ENCODE measurements around the gene ARHGEF11.

Gene ARHGEF11

DNA sequence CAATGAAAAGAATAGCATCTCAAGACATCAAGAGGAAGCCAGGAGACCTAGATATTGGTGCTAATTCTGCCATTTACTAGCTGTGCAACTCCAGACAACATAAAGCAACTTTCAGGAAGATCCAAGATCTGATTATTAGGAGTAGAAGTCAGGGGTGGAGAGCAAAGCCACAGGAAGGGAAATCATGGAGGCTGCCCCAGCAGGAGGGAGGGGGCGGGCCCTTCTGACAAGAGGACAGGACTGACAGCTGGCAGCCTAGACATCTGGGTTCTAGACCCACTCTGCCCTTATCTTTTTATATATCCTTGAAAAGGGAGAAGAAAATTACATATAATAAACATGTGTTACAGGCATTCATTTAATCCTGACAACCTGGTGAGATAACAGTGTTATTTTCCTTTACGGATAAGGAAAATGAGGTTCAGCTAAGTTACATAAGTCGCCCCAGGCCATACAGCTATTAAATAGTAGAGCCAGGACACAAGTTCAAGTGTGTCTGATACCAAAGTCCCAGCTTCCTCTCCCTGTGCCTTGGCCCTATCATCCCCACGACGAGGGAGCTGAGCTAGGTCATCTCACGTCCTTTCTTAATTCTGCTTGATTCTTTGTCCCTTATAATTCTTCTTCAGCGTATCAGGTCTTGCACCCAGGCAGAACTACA, 46.6 kb downstream of the ARHGEF11 start:
- no peak for FAIRE-seq

DNA sequence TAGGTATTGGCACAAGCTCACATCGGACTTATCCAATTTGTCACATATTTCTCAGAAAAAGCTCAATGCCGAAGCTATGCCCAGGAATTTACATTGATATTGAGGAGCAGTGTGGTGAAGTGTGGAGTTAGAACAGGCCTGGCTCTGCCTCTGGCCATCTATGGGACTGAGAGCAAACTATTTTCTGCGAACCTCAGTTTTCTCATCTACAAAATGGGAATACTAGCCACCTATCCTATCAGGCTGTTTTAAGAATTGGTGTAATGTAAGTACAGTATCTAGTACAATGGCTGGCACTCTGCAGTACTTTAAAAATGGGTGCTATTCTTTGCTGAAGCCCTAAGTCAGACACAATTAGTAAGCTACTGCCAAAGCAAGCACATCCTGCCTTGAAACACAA, 47.2 kb downstream of the ARHGEF11 start:
- FAIRE-seq: no peak

DNA sequence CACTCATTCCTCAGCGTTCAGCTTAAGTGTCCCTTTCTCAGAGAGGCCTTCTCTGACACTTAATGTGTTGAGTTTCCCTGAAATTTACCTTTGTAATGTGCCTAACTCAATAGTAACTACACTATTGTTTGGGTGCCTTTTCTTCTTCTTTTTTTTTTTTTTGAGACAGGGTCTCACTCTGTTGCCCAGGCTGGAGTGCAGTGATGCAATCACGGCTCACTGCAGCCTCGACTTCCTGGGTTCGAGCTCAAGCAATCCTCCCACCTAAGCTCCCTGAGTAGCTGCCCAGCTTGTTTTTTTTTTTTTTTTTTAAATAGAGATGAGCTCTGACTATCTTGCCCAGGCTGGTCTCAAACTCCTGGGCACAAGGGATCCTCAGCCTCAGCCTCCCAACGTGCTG, 50.1 kb downstream of the ARHGEF11 start:
- no peak for FAIRE-seq

DNA sequence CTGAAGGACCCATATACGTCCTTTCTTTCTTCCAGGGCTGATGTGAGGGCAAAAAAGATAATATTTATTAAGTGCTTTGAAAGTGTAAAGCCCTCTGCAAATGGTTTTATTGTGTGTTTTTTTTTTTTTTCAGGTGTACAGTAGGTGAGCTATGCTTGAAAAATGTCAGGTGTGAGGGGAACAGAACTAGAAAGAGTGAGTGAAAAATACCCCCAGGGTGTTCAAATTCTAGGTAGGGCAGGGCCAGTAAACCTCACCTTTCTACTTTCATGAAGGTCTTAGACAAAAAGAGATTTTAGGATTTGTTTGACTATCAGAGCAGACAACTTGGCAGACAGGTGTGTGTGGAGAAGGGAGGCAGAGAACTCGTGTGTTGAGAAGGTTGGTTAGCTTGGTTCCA, 51.3 kb downstream of the ARHGEF11 start:
- FAIRE-seq: no peak

DNA sequence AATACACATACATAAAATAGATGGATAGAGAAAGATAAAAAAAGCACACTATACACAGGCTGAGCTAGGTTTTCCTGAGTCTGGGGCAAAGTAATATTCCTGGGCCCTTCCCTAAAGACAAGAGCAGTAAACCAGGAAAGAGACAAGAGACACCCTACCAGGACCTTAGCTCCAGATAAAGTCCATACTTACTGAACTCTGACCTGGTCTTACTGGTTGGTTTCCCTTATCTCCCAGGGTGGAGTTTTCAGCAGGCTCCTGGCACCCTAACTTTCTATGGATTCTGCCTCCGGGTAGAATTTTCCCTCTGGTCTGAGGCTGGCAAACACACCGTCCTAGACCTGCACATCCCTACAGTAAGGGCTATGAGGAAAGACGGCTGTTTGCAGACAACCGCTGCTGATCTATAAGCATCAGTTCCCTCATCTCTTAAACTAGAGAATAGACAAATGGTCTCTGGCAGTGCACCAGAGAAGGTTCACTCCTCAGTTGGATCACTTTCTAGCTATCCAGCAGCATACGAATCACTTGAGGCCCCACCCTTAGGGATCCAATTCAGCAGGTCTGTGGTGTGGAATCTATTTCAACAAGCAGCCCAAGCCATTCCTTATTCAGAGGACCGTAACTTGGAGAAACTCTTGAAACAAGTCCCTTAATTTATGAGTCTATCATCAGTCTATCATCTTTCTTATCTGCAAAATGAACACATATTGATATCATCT, 52.0 kb downstream of the ARHGEF11 start:
- no peak for FAIRE-seq

DNA sequence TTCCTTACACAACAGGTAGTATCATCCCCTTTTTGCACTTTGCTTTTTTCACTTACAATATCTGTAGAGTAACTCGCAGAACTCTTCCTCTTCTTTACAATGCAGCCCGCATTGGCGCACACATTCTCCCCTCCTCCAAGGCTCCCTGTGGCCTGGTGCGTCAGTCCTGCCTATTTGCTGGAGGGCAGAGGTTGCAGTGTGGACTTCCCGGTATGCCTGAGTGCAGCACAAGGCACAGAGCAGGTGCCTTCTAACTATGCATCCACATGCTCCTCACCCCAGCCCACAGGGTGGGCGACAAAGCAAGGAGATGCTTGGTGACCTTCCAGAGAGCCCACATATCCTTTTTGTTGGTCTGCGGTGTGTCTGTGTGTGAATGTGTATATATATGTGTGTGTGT, 53.3 kb downstream of the ARHGEF11 start:
- FAIRE-seq: no peak

DNA sequence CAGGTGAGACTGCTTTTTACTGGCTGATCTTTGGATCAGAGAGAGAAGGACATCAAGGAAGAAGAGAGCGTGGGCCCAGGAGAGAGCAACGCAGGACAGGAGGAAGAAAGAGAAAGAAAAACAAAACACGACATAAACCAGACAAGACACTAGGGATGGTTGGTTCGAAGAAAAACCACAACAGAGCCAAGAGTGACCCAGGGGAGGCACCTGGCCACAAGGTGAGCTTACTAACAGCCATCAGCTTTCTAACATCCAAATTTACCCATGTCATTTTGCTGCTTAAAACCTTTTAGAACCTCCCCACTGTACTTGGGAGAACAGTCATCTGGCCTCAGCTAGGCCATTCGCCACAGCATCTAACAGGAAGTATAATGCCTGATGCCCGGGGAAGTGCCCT, 57.8 kb downstream of the ARHGEF11 start:
- FAIRE-seq: no peak

DNA sequence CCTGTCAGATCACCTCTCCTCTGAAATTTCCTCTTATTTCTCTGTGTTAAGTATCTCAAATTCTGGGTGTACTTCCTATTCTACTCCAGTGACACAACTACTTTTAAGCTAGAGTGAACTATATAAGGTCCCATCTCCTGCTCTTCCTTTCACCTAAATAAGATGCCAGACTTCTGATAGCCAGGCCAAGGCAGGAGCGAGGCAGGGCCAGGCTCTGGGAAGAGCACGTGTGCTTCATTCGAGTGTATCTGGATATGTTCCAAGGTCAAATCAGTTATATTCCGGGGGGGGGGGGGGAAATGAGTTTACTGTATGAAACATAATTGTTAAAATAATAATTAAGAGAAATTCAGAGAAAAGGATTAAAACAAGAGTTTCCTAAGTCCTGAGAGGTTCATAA, 65.0 kb downstream of the ARHGEF11 start:
- no peak for FAIRE-seq

DNA sequence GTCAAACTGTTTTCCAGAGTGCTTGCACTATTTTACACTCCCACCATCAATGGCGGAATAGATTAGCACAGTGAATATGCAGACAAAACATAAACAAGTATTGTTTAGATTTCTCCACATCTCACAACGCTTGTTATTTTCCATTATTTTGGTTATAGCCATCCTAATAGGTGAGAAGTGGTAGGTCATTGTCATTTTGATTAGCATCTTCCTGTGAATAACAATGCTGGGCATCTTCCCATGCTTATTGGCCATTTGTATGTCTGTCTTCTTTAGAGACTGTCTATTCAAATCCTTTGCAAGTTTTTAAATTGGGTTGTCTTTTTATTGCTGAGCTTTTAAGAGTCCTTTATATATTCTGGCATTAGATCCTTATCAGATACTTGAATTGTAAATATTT, 70.5 kb downstream of the ARHGEF11 start:
- FAIRE-seq: no peak

DNA sequence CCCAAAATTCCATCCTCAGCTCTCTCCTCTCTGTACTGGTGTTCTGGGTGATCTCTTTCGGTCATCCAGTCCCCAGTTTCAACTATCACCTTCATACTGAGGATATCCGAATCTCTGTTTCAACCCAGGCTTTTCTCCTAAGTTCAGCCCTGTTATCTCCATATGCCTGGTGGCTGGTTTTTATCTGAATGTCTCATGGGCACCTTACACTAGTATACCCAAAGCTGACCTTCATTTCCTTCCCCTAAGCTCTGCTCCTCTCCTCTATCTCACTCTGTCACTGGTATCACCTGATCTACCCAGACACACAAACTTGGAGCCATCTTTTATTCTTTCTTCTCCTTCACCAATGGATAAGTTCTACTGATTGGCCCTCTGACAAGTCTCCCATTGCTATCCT, 72.1 kb downstream of the ARHGEF11 start:
- no peak for FAIRE-seq

DNA sequence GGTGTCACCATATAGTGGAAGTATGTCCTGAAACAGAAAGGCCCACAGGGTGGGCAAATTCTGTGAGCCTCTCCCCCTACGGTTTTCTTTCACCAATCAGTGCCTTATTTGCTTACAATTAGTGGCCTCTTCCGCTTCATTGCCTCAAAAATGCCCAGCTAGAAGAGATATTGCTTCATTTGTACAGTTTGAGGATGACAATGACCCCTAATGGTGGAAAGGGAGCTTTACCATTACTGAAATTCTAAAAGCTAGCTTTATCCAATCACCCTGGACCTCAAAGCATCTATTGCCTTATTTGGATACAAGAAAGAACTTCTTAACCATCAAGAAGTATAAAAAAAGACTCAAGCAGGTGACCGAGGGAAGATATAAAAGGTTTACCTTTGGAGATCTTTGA, 75.5 kb downstream of the ARHGEF11 start:
- FAIRE-seq: no peak

DNA sequence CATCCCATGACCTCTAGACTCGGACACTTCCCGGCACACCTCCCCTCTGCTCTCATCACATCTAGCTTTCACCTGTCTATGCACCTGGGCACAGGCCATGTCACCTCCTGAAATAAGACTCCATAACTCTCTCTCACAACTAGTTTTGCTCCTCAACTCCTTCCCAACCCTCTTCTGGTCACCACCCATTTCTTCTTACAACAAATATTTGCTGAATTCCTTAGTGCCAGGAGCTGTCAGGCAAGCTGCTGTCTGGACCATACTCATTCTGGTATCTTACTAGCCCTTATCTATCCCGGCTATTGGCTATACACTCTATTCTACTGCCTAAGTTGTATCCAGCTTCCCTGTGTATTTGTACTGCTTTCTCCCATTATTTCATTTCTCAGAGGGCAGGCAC, 76.0 kb downstream of the ARHGEF11 start:
- FAIRE-seq: no peak

DNA sequence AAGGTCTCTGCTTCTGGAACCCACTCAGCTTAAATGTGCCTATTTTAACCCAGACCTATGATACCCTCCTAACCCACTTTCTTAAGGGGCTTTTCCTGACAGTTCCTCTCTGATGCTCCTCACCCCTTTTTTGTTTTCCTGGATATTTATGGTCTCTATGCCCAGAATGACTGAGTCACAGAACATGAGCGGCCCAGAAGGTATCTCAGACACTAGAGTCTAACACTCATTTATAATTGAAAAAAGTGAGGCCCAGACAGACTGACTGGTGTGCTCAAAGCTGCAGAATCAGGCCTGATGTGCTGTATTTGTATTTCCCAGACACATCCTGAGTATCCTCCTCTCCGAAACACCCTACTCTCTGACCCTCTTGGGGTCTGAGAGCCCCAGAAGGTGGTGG, 81.1 kb downstream of the ARHGEF11 start:
- no peak for FAIRE-seq

DNA sequence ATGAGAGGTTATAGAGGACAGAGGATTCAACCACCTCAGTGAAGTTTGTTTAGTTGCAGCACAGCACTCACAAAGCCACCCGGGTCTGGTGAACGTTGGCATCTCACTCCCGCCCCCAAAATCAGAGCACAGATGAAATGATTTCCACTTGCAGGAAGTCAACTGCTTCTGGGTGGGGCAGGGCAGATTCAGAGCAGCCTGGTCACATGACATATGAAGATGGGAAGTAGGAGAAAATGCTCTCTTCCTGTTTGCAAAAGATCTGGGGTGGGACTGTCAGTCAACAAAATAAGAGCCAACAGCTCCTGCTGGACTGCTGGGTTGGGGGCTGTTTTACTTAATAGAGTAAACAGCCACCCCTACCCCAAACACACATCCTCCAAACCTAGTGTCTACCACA, 81.9 kb downstream of the ARHGEF11 start:
- no peak for FAIRE-seq

DNA sequence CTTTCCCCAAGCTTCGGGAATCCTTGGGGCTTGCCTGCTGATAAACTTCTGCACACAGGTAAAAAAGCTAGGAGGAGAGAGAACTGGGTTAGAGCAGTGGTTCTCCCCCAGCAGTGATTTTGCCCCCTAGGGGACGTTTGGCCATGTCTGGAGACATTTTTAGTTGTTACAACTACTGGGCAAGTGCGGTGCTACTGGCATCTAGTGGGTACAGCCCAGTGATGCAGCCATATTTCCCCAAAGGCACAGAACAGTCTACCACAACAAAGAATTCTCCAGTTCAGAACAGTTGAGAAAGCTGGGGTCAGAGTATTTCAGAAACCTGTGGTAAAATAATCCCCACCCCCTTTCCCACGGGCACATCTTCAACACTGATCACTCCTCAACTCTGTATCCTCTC, 83.8 kb downstream of the ARHGEF11 start:
- FAIRE-seq: no peak

DNA sequence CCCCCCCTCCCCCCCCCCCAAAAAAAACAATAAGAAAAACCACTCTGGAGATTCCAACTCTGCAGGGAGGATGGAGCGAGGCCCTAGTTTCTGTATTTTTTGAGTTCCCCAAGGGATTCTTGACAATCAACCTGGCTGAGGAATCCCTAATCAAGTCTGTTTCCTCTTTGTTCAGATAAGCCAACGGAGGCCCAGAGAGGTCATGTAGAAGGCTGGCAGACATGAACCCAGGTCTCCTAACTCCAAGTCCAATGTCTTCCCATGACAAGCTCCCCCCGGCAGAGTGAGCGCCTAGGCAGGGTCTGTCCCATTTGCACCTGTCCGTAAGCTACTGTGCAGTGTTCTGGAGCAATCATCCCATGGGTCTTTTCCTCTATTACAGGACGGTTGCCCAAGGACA, 85.6 kb downstream of the ARHGEF11 start:
- no peak for FAIRE-seq

DNA sequence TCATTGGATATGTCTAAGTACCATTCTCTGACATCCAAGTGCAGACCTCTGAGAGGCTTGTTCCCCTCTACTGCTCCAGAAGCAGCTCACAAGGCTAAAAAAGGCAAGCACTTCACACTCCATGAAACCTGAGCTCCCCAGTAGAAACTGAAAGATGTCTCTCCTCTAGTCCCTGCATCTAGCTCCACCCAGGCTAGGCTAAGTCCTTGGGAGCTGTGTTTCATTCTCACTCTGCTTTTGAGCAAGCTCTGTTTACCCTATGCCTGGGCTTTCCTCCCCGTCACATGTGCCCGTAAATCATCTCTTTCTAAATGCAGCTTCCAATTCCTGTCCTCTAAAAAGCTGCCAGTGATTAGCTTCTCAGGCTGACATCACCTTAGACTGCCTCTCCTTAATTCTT, 86.1 kb downstream of the ARHGEF11 start:
- FAIRE-seq: no peak

DNA sequence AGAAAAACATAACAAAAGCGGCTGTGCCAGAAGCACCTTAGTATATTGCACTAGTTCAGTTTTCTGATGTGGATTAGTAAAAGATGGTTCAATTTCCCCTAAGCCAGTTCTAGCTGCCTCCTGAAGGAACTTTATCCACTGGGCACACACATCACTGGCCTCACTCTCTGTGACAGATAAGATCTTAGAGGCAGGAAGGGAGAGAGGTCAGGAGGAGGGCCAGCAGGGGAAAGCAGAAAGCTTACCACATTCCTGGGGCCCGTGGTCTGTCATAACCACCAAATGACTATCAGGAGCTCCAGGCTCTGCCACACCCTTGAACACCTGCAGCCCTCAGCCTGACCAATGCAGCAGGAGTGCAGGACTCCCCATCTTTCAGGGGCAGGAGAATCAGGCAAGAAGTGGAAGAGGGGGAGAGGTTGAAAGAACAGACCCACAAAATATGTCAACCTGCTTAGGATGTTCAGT, 87.3 kb downstream of the ARHGEF11 start:
- no peak for FAIRE-seq

DNA sequence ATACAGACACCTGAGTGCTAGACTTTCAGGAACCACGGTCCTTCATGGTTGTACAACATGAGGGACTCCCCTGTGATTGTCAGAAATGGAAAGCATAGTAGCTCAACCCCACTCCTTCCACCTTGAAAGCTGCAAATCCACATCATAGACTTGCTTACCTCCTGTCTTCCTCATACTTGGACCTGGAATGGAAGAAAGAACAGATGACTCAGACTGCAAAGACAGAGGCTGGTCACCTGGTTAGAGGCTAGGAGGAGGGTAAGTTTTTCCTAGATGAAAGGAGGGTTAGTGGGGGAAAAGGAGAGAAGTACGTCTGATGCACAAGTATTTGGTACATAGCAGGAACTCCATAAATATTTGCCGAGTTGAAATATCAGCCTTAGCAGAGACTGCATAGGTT, 87.9 kb downstream of the ARHGEF11 start:
- no peak for FAIRE-seq

DNA sequence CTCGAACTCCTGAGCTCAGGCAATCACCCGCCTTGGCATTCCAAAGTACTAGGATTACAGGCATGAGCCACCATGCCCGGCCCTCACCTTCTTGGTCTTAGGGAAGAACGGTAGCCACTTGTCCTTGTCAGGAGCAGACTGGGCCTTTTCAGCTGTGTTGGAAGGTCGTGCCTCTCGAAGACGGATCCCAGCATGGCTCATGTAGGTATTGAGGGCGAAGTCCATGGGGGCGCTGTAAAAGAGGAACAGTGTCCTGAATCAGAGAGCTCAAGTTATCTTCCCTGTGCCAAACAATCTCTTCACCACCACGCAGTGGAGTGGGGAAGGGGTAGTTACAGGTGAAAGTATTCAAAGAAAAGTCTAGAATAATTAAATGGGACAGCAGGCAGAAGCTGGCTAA, 89.2 kb downstream of the ARHGEF11 start:
- no peak for FAIRE-seq

DNA sequence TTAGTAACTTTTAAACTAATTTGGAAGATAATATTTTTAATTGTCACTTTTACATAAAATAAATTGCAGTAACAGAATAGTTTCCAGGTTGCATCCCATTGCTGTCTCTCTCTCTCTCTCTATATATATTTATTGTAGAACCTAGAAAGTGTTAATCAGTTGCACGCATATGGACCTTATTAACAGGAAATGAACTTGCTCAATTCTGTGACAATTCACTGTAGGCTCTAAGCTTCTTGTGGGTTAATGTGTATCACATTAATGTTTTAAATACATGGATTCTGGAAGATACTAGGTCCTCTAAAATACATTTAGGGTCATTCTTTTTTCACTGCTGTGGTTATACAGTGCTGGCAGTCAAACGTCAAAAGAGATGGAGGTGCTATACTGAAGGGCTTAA, 92.0 kb downstream of the ARHGEF11 start:
- FAIRE-seq: no peak

DNA sequence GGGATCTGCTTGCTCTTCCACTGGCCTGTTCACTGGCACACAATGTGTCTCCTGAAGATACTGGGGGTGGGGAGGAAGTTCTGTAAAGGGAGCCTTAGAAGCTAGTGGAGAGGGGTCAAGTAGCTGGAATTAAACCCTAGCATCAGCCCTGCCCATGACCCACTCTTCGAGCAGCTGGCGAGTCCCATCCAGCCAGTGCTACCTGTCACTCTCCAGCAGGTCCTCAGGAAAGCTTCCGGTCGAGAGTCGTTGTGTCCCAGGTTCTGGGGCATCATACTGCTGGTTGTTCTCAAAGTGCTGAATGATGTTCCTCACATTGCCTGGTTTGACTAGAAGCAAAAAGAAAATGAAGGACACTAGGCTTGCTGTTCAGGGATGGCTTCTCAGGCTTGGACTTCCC, 94.2 kb downstream of the ARHGEF11 start:
- FAIRE-seq: no peak

DNA sequence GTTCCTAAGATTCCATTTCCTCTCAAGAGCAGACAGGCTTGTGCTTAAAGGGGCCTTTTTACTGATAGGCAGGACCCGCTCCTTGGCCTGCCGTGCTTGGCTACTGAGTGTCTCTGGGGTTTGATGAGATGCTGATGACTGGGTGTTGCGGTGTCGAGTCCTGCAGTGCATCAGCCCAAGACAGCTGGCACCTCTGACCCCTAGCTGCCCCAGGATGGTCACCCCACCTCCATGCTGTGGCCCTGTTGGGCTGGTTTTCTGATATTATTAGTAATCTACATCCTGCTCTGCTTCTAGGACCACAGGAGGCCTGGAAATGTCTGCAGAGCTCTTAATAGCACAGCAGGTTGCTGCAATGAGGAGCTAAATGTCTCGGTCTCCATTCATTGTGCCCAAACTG, 96.4 kb downstream of the ARHGEF11 start:
- FAIRE-seq: no peak

DNA sequence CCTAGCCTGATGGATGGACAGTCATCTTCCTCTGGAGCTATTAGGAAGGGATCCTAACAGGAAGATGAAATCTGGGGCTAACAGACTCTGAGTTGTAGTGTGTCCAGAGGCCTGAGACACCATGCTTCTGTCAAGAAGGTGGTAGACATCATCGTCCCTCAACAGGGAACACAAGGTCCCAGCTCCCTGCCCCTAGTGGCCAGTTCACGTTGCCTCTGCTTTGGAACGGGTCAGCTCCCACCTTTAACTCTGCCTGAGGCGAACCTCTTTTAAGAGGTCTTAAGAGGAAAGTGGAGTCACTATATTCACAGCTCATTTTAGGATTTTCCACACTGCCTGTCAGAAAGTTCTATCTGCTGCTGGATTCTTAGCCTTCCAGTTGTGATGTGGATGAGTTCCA, 96.8 kb downstream of the ARHGEF11 start:
- no peak for FAIRE-seq

Measured in islet of Langerhans (tissue), 1 donor.